Activated CD4-positive, alpha-beta T cell treated with anti-CD3 and anti-CD28 coated beads, Interleukin-2, amount 50 U/mL, for 1 hour (primary cell): ENCODE data around the gene PRCP.

Experiments used
- DNase-seq: peaks from one replicate; pipeline ENCODE4 v3.0.0-alpha.2; 2020

PRCP gene

GRCh38 chr11:82775736-82776346 lies 124.4 kb downstream of the PRCP start:
- peak; percentile 9 for DNase-seq

GRCh38 chr11:82775218-82775617 lies 125.0 kb downstream of the PRCP start:
- DNase-seq = no peak
